HAP-1 (cell line): ENCODE results near the gene WWOX.

ENCODE experiments used
- DNase-seq, 2 experiments: peaks; one replicate each; pipeline ENCODE4 v3.0.0-alpha.2; 2016 to 2020; ENCODE audit warnings: low spot score in 2 of 2
- H3K27me3 ChIP-seq: fragments of 250-450 bp; sonication (Bioruptor Pico); 2 replicates; pipeline ENCODE4 v1.5.1; 2020; ENCODE audit warnings: low read depth, mild to moderate bottlenecking, moderate library complexity
- H3K36me3 ChIP-seq: fragments of 250-450 bp; sonication (Bioruptor Pico); replicated peaks from 2 replicates; pipeline ENCODE4 v1.5.1; 2020; ENCODE audit warnings: mild to moderate bottlenecking
- H3K4me1 ChIP-seq: fragments of 250-450 bp; sonication (Bioruptor Pico); 2 replicates; pipeline ENCODE4 v1.5.1; 2020; ENCODE audit warnings: mild to moderate bottlenecking
- H3K4me3 ChIP-seq: fragments of 250-450 bp; sonication (Bioruptor Pico); 2 replicates; pipeline ENCODE4 v1.5.1; 2020; ENCODE audit warnings: mild to moderate bottlenecking, moderate library complexity
- H3K9me3 ChIP-seq: fragments of 250-450 bp; sonication (Bioruptor Pico); 2 replicates; pipeline ENCODE4 v1.5.1; 2020; ENCODE audit warnings: mild to moderate bottlenecking, moderate library complexity
- in situ Hi-C: fragments of 300-500 bp; cut with MboI; formaldehyde crosslinking; loops from 3 replicates; pipeline ENCODE4 v1.14.3; 2020; ENCODE audit warnings: low sequenced_read_pairs, inconsistent platforms, mixed read lengths

Gene WWOX

DNA sequence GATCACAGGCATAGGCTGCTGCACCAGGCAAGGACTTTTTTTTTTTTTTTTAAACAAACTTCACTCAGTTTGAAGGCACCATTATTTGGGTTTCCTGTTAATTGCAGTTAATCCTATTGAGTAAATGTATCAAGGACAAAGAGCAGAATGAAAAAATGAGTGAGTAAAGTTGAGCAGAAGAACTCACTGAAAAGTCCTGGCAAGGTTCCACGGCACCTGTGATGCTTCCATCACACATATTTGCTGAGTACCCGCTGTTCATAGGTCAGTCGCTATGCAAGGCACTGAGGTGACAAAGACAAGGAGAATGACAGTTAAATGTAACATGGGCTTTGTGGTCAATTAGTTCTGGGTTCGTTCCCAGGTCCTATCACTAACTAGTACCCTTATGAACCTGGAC lies 831.1 kb downstream of the WWOX start:
- Histone ChIP-seq H3K4me1 (no peaks in the 10 kb centered on the region), H3K27me3 (no peaks in the 10 kb centered on the region), H3K9me3 (no peaks in the 10 kb centered on the region), H3K36me3 (no peaks in the 10 kb centered on the region), H3K4me3 (no peak overlapping the region)
- DNase-seq: no peak
- in situ Hi-C loops: no loop called here

DNA sequence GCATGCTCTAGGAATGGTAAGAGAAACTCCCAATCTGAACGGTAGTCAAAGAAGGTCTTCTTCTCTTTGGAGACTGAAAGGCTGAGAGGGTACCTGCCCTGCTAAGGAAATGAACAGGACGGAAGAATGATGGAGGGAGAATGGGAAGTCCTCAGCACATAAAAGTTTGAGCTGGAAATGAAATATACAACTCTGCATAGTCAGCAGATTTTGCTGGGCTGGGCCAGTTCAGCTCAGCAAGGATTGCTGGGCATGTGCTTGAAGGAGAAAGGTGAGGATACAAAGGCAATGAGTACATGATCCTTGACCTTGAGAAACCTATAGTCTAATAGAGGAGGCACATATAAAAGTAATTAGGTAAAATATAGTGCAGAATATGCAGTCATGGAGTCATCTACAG lies 831.8 kb downstream of the WWOX start:
- Histone ChIP-seq H3K4me3 (no peak overlapping the region), H3K36me3 (no peaks in the 10 kb centered on the region), H3K27me3 (no peaks in the 10 kb centered on the region), H3K4me1 (no peaks in the 10 kb centered on the region), H3K9me3 (no peaks in the 10 kb centered on the region)
- in situ Hi-C loops: no loop called here
- DNase-seq: no peak

DNA sequence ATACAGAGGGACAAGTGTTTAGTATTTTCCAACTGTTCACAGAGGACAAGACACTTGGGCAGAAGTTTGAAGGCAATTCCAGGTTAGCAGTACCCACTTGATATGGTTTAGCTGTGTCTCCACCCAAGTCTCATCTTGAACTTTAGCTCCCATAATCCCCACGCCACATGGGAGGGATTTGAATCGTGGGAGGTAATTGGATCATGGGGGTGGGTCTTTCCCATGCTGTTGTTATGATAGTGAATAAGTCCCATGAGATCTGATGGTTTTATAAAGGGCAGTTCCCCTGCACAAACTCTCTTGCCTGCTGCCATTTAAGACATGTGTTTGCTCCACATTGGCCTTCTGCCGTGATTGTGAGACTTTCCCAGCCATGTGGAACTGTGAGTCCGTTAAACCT lies 832.2 kb downstream of the WWOX start:
- H3K36me3 ChIP-seq: no peaks in the 10 kb centered on the region
- H3K9me3 ChIP-seq: no peaks in the 10 kb centered on the region
- H3K4me3 ChIP-seq: no peak overlapping the region
- no peaks in the 10 kb centered on the region for H3K4me1 ChIP-seq
- in situ Hi-C loops: no loop called here
- no peaks in the 10 kb centered on the region for H3K27me3 ChIP-seq
- no peak for DNase-seq

DNA sequence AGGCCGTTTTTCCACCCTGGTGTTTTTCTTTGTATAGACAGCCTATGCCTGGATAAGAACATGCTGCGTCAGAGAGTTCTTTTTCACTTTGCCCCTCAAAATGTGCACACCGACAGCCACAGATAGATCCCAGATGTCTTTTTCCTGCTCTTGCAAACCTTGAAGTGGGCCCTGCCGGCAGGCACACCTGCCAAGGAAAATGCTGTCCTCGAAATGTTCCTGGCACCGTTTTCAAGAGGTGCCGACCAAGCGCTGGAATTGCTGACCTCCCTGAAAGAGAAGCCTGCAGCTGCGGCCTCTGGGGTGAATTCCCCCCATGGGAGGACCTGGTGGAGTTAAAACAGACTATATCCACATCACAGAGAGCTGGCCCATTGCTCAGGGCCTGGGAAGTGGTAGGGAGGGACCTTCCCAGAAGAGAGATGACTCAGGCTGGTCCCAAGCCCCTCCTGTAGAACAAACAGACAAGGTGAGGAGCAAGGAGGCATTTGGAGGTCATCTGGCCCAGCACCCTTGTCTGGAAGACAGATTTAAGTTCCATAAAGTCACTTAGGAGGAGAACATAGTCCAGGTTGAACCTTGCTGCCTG lies 833.0 kb downstream of the WWOX start:
- DNase-seq: no peak
- Histone ChIP-seq H3K36me3 (no peaks in the 10 kb centered on the region), H3K9me3 (no peaks in the 10 kb centered on the region), H3K4me3 (no peak overlapping the region), H3K4me1 (no peaks in the 10 kb centered on the region), H3K27me3 (no peaks in the 10 kb centered on the region)
- in situ Hi-C loops: no loop called here

DNA sequence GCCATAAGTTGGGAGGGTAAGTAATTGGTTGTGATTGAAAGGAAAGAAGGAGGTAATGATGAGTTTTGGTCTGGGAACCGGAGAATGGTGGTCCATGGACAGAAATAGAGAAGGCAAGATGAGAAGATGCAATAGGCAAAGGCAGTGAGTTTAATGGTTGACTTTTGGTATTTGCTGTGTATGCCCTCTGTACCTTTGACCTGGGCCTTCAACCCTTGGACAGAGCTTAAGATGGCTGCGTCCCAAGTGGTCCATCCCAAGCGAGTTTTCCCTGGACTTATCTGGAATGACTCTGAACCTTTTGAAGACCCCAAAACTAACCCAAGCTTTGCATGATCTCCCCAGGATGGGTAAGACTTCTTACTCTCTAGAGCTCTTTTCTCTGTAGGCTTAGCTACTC lies 836.6 kb downstream of the WWOX start:
- Histone ChIP-seq H3K36me3 (no peaks in the 10 kb centered on the region), H3K27me3 (no peaks in the 10 kb centered on the region), H3K4me1 (no peaks in the 10 kb centered on the region), H3K9me3 (no peaks in the 10 kb centered on the region), H3K4me3 (no peak overlapping the region)
- DNase-seq: no peak
- in situ Hi-C loops: no loop called here

DNA sequence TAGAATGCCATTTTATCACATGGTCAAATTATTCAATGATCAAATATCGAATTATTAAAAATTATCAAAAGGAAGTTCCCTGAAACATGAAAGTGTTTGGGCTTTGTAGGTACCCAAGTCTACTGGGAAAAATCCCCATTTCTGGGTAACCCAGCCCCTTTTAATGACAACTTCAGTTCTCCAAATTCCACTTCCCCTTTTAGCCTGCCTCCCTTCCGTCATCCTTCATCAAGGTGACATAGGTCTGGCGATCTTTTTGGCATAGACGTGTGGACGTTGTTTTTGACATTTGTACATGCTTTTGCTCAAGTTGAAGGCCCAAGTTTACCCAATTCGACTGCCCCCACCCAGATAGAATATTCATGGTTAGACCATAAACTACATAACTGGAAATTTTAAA lies 840.1 kb downstream of the WWOX start:
- in situ Hi-C loops: no loop called here

DNA sequence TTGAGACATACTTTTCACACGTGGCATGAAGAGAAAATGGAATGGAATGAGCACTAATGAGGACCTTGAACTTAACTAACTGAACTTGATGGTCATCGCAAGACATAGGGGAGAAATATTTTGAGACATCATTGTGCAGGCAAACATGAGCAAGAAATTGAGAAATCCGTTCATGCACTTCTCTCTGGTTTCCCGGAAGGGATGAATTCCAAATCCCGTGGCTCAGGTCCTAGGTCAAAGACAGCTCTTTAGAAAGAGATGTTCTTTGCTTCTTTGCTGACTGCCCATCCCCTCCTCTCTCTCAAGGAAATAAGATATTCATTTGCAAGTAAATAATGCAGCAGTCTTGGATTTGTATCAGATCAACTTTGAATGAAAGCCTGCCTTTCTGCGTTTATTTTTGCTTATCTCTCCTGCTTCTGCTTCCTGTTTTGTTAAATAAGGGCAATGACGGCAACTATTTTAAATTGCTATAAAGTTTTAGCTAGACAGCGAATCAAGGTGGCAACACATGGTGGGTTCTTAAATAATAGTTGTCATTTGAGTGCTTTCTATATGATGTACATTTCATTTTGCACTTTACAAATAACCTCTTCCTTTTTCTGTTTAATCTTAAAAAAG lies 843.3 kb downstream of the WWOX start:
- in situ Hi-C loops: no loop called here
- no peaks in the 10 kb centered on the region for H3K27me3 ChIP-seq
- no peaks in the 10 kb centered on the region for H3K36me3 ChIP-seq
- DNase-seq: no peak
- no peaks in the 10 kb centered on the region for H3K9me3 ChIP-seq
- no peak overlapping the region for H3K4me3 ChIP-seq
- H3K4me1 ChIP-seq: no peaks in the 10 kb centered on the region

More for the DNA sequence above, 840.1 kb downstream of the WWOX start:
- Histone ChIP-seq H3K4me1 (no peaks in the 10 kb centered on the region), H3K4me3 (no peak overlapping the region), H3K9me3 (no peaks in the 10 kb centered on the region), H3K36me3 (no peaks in the 10 kb centered on the region), H3K27me3 (no peaks in the 10 kb centered on the region)
- no peak for DNase-seq

DNA sequence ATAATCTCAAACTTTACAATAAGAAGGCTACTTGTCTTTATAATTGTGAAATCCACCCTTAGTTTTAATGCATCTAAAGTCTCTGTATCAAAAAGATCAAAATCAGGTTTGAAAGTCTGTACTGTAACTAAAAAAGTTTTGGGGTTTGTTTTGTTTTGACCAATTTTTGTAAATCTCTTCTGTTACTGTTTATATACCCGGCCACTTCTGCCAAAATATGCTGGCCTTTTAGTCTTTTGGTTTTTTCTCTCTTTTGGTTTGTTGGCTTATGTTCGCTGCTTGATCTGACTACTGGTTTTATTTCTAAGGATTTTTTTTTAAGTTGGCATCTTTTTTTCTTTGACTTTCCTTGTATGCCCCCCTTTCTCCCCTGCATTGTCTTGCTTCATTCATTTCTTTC lies 845.9 kb downstream of the WWOX start:
- Histone ChIP-seq H3K9me3 (no peaks in the 10 kb centered on the region), H3K4me3 (no peak overlapping the region), H3K36me3 (no peaks in the 10 kb centered on the region), H3K4me1 (no peaks in the 10 kb centered on the region), H3K27me3 (no peaks in the 10 kb centered on the region)
- in situ Hi-C loops: no loop called here
- DNase-seq: no peak

DNA sequence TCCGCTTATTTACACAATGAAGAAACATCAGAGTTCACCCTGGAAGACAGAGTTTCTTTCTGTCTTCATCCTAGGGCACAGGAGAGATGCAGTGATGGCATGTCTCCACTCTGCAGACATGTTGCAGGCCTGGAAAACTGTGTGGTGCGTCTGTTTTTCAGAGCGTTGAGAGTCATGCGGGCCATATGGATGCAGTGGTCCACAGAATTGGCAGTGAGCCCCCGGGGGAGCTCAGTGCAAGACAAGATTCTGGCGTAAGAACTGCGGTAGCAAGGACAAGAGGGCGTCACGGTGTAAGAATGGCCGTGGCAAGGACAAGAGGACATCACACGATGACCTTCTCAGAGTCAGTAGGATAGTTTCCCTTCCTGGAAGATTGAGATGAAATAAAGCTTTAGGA lies 847.1 kb downstream of the WWOX start:
- no peaks in the 10 kb centered on the region for H3K9me3 ChIP-seq
- in situ Hi-C loops: no loop called here
- H3K27me3 ChIP-seq: no peaks in the 10 kb centered on the region
- DNase-seq: no peak
- H3K4me3 ChIP-seq: no peak overlapping the region
- no peaks in the 10 kb centered on the region for H3K36me3 ChIP-seq
- H3K4me1 ChIP-seq: no peaks in the 10 kb centered on the region

DNA sequence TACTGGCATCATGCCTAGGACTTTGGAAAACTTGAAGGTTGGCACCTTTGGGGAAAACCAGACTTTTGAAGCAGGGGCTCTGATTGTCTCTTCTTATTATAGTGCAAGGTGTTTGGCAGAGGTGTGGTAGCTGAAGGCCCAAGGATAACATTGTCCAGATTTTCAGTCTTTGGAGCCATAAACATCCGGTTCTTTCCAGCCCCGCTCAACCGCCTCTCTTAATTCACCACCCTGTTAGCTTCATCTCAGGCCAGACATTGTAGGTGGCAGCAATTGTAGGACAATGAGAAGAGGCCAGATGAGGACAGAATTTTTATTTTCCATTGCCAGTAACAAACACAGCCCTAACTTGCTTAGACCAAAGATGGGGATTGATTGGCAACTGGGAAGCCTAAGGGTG lies 851.3 kb downstream of the WWOX start:
- no peak for DNase-seq
- H3K4me1 ChIP-seq: no peaks in the 10 kb centered on the region
- H3K4me3 ChIP-seq: no peak overlapping the region
- in situ Hi-C loops: loop anchor here (25.0 kb wide), 1 partner anchor 88 kb away; no protein-coding TSS in a partner anchor
- no peaks in the 10 kb centered on the region for H3K27me3 ChIP-seq
- H3K9me3 ChIP-seq: no peaks in the 10 kb centered on the region
- H3K36me3 ChIP-seq: no peaks in the 10 kb centered on the region

DNA sequence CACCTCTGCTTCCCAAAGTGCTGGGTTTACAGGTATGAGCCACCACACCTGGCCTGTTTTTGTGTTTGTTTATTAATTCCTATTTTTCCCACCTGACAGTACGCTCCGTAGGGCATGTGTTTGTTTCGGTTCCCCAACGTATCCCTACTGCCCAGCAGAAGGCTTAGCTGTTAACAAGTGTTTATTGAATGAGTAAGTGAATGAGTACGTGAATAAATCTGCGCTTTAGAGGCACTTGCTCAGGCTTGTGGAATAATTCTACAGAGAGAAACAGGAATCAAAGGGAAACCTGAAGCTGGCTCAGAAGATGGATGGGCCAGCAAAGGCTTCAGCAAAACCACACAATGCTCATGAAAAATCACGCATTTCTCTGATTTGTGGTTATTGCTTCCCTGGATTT lies 853.2 kb downstream of the WWOX start:
- Histone ChIP-seq H3K9me3 (no peaks in the 10 kb centered on the region), H3K4me3 (no peak overlapping the region), H3K27me3 (no peaks in the 10 kb centered on the region), H3K36me3 (no peaks in the 10 kb centered on the region), H3K4me1 (no peaks in the 10 kb centered on the region)
- in situ Hi-C loops: loop anchor here (25.0 kb wide), 1 partner anchor 90 kb away; no protein-coding TSS in a partner anchor
- no peak for DNase-seq

DNA sequence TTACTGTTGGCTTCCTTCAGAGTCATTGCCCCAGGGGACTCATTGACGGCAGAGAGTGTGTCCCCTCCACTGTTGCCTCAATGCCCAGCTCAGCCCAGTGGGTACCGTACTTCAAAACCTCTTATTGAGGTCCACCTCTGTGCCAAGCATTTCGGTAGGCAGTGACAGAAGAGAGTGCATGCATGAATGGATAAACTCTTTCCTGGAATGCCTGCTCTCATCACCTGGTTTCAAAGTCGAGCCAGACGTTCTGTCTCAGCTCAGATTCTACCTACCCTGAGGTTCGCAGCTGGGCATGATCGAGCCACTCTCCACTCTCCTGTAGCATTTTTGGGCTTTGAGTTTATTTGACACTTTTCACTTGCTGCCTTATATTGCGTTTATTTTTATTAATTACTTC lies 854.1 kb downstream of the WWOX start:
- Histone ChIP-seq H3K9me3 (no peaks in the 10 kb centered on the region), H3K27me3 (no peaks in the 10 kb centered on the region), H3K4me3 (no peak overlapping the region), H3K36me3 (no peaks in the 10 kb centered on the region), H3K4me1 (no peaks in the 10 kb centered on the region)
- in situ Hi-C loops: loop anchor here (25.0 kb wide), 1 partner anchor 91 kb away; no protein-coding TSS in a partner anchor
- DNase-seq: no peak

DNA sequence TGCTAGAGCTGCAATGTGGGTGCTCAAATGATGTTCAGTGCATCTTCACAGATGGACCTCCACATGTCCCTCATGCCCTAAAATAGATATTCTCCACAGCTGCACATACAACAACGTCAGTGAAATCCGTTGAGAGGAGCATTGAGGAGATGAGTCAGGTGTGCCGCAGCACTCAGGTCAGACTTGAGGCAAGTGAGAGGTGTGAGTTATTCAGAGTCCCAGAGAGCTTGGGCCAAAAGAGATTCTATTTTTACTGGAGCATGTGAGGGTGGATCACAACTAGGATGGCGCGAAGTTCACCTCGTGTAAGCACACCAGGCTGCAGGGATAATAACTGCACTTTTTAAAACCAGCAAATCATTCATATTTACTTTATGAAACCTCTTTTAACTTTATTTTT lies 855.8 kb downstream of the WWOX start:
- Histone ChIP-seq H3K4me1 (no peaks in the 10 kb centered on the region), H3K9me3 (no peaks in the 10 kb centered on the region), H3K4me3 (no peak overlapping the region), H3K27me3 (no peaks in the 10 kb centered on the region), H3K36me3 (no peaks in the 10 kb centered on the region)
- DNase-seq: no peak
- in situ Hi-C loops: loop anchor here (25.0 kb wide), 1 partner anchor 93 kb away; no protein-coding TSS in a partner anchor

DNA sequence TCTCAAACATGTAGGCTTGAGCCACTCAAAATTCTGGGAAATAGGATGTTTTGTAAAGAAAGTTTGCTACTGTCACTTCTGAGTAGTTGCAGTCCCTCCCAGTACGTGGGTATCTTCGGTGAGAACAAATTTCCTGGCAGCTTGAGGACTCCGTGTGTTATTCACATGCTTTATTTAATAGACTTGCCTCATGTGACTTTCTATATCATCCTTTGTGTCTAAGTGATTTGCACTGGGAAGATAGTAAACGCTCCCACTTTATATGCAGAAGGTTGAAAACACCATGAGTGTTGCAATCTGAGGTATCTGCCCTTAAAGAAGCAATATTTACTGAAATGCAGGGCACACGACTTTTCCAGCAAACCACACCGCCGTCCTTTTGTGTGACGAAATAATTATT lies 857.4 kb downstream of the WWOX start:
- H3K27me3 ChIP-seq: no peaks in the 10 kb centered on the region
- H3K9me3 ChIP-seq: no peaks in the 10 kb centered on the region
- no peaks in the 10 kb centered on the region for H3K36me3 ChIP-seq
- no peak for DNase-seq
- in situ Hi-C loops: loop anchor here (25.0 kb wide), 1 partner anchor 95 kb away; no protein-coding TSS in a partner anchor
- no peak overlapping the region for H3K4me3 ChIP-seq
- H3K4me1 ChIP-seq: no peaks in the 10 kb centered on the region
